Activated CD4-positive, alpha-beta T cell treated with anti-CD3 and anti-CD28 coated beads, Interleukin-2, amount 50 U/mL, for 48 hours (primary cell): ENCODE results near the gene EVI5.
"Not testable (repeated sequence)": the region's sequence is repeated elsewhere in the genome, so short reads cannot be mapped to it uniquely, and the experiment has no call there.

Source experiments
- DNase-seq, 2 experiments: peaks; one replicate each; pipeline ENCODE4 v3.0.0-alpha.2; 2020

EVI5 gene

DNA sequence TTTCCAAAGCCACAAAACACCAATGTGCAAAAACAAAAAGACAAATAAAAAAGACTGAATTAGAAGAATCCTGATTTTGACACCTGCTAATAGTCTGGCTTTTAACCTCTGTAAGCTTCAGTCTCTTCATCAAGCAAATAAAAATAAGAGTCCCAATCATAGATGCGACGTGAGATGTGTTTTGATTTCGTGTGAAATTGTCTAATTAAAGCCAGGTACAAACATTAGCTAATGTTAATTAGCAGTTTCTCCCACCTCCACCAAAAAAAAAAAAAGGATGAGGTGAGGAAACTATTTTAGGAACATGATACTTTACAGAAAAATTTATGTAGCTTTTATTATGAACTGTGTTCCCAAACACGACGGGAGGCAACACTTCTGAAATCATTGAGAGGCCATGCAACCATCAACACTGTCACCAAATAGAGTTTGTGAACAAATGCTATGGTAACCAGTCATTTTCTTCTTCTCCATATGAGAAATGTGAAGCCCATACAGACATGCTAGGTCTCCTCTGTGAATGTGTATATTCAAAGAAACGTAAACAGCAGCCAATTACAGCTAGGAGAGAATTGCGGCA, 6.7 kb upstream of the EVI5 start:
- DNase-seq: no peak

DNA sequence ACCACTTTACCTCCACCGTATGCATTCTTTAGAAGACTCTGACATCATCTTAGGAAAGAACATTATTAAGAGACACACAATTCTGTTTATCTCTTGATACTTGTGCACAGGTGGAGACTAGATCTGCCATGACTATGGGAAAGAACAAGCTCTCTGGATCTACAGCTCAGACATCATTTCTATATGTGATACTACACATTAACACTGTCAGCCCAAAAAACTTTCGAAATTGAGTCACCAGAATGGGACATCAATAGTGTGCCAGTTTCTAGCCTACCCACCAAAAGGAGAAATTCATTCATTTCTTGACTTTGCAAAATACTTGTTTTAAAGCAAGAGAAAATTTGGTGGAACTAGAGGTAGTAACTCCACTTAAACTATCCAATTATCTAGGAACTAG, 6.0 kb upstream of the EVI5 start:
- no peak for DNase-seq

DNA sequence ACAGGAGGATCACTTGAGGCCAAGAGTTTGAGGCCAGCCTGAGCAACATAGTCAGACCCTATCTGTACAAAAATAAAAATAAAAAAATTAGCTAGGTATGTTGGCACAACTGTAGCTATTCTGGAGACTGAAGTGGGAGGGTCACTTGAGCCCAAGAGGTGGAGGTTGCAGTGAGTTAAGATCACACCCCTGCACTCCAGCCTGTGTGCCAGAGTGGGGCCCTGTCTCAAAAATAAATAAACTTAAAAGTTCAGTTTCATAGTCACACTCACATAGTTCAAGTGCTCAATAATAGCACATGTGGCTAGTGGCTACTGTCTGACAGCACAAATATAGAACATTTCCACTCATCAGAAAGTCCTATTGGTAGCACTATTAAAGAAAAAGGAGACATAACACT, 5.2 kb upstream of the EVI5 start:
- DNase-seq: no peak

DNA sequence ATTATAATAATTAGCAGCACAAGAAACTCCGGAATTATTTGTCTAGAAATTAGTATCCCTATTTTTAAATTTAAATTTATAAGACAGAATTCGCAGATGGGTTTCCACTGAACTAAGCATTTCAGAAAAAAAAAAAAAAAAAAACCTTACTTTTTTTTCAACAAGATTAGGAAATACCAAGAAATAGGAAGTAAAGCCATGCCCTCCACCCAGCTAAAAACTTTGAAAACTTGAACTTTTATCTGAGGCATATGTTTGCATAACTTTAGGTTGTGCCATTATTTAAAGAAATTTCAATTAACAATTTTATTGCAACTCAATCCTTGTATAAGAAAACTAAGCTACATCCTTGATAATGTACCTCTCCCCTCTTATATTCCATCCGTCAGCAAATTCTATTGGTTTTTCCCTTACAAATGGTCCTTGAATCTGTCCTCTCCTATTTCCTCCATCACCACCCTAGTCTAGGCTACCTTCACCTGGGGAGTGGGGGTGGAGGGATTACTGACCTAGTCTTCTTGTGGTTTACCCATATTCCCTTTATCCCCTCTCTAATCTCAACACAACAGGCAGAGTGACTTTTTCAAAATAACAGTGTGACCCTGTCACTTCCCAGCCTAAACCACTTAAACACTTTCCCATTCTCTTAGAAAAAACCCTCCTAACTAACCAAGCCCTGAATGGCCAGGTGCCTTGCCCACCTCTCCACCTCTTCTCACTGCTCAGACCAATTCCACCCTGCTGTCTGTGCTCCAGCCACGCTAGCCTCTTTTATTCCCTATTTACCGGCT, 1.4 kb upstream of the EVI5 start:
- no peak for DNase-seq

DNA sequence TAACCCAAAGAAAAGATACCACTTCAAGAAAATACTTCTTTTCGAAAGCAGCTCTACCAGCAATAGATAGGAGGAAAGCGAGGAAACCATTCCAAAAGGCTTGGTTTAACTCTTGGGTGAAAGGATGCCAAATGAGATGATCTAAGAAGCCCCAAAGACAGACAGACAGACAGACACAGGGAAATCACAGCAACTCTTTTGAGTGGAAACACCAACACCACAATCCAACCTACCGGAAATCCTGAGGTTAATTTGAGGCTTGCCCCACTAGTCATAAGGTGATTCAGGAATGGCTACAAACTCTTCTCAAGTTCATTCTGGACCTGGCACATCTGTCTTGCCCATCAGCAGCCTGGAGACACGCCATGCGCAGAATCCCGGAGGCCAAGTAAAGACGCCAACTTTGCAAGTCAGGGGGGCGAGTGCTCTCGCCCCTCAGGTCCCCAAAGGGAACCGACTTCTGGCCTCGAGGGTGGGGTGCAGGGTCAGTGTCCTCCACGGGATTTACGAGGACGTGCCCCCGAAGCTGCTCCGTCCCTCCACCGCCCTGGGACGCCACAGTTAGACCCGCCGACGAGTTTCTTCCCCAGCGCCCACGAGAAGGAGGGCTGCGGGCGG, 778 bp downstream of the EVI5 start:
- peak; percentile 32 to 47 for DNase-seq

DNA sequence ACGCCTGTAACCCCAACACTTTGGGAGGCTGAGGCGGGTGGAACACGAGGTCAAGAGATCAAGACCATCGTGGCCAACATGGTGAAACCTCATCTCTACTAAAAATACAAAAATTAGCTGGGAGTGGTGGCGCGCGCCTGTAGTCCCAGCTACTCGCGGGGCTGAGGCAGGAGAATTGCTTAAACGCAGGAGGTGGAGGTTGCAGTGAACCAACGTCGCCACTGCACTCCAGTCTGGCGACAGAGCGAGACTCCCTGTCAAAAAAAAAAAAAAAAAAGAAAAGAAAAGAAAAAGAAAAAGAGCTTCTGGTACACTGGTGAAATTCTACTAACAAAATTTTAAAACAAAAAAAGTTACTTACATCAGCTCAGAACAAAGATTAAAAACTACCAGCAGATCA, 1.4 kb downstream of the EVI5 start:
- DNase-seq: not testable (repeated sequence)

DNA sequence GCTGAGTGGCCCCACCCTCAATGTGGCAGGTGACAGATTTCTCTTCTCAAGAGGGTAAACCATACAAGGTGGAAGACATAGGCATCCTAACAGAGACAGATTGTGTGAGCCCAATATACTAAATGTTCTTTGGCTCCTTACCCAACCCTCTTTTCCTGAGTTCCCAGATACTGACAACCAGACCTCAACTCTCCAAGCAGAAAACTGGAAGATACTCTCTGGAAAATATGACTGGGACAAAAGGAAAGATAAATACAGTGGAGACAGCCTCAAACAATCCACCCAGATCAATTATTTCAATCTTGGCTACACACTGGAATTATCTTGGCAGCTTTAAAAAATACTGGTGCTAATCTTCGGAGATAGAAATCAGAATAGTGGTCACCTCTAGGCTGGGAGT, 6.5 kb downstream of the EVI5 start:
- DNase-seq: no peak

DNA sequence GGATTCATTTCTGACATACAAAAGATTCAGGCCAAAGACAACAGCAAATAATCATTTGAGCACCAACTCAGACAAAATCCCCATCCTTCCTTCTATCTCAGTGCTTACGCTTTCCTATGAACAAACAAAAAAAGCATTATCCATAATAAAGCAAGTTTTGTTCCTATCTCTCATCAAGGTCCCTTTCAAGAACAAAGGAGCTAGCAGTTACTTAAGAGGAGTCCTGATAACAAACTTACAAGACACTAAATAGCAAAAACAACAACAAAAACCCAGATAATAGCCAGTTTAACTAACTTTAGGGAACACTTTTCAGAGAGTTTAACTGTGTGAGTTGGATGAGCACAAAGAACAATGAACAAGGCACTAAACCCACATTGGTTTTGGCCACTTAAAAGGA, 10.5 kb downstream of the EVI5 start:
- no peak for DNase-seq

DNA sequence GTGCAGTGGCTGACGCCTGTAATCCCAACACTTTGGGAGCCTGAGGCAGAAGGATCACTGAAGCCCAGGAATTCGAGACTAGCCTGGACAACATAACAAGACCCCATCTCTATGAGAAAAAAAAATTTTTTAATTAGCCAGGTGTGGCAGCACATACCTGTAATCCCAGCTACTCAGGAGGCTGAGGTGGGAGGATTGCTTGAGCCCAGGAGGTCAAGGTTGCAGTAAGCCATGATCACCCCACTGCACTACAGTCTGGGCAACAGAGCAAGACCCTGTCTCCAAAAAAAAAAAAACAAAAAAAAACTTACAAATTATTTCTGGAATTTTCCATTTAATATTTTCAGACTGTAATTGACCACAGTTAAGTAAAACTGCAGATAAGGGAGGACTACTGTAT, 11.2 kb downstream of the EVI5 start:
- not testable (repeated sequence) for DNase-seq

DNA sequence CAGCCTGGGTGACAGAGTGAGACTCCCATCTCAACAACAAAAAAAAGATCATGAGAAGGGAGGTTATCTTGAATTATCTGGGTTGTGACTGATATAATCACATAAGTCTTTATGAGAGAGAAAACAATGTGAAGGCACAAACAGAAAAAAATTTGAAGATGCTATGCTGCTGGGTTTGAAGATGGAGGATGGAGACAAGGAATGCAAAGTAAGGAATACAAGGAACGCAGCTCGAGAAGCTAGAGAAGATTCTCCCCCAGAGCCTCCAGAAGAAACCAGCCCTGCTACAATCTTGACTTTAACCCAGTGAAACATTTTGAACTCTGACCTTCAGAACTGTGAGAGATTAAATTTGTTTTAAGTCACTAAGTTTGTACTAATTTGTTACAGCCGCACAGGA, 15.1 kb downstream of the EVI5 start:
- DNase-seq: no peak

DNA sequence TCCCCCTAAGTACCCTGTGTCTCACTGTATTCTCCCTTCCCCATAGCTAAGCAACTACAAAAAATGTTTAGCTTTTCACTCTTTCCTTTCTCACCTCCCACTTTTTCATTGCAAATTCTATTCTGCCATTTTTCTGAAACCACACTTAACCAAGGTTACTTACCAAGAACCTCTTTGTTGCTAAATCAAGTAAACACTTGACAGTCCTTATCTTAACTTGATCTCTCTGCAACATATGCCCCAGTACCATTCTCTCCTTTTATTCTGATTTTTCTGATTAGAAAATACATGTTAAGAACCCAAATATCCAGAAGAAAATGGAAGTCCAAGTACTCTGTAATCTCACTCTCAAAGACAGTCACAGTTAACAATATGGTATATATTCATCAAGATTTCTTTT, 16.0 kb downstream of the EVI5 start:
- DNase-seq: no peak

DNA sequence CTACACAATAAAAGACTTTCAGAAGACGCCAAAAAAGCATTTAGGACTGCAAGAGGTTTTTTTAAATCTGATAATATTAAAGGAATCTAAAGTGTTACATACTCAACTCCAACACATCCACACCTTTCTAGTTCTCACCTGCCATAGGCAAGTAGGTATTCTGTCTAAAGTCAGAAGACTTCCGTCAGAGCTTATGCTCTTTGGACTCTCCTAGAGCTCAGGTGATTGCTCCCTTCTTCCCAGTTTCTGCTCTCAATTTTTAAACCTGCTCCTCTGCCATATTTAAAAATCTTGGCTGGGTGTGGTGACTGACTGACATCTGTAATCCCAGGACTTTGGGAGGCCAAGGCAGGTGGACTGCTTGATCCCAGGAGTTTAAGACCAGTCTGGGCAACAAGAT, 16.6 kb downstream of the EVI5 start:
- no peak for DNase-seq

DNA sequence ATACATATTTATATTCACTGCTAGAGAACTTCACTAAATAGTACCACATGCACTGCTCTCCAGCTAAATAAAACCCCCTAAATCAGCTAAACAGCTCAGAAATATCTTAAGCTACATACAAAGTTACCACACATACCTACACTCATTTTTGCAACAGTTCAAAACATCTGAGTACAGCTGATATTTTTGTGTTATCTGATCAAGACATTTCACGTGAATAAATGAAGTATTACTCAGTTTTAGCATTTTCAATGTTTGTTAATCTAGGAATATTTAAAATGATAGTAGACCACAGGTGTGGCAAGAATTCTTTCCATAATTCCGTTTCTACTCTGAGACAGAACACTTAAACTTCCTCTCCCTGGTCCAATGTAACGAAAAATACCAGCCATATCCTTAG, 20.8 kb downstream of the EVI5 start:
- no peak for DNase-seq

DNA sequence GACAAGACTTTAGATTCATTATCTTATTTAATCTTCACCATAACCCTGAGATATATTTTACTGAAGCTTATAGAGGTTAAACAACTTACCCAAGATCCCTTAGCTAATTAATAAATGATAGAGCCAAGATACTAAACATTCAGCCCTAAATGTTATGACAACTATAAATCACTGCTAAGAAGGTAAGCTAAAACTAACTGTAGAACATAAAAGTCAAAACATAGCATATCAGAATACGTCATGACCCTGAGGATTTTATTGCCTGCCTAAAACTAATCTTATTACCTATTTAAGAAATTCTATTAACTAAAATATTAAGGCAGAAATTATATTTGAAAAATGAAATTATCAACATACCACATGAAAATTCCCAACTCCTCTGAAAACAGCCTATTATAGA, 22.6 kb downstream of the EVI5 start:
- no peak for DNase-seq

DNA sequence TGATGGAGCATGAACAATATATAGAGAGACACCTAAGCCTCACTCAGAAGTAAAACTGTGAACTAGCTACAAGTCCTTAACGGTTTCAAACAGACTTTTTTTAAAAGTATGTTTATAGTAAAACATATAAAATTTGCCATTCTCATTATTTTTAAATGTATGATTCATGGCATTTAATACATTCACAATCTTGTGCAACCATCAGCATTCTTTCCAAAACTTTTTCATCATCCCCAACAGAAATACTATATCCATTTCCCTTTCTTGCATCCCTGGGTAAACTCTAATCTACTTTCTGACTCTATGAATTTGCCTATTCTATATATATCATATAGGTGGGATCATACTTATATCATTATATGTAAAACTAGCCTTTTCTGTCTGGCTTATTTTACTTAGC, 25.5 kb downstream of the EVI5 start:
- no peak for DNase-seq

DNA sequence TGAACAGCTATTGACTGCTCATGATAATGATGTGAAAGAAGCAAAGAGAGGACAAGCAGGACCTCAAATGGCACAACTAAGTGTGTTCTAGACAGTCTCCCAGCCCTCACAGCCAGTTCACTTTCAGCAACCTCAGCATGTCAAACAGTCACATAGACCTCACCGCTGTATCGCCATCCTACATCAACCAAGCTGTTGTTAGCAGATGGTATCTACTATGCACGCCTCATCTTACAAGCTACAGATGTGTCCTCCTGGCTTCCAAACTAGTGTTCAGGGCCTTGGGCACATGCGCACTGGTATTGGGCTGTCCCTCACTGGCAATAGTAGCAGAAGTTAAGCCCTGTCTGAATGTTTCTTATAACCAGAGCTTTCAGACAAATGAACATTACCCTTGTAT, 28.4 kb downstream of the EVI5 start:
- no peak for DNase-seq

DNA sequence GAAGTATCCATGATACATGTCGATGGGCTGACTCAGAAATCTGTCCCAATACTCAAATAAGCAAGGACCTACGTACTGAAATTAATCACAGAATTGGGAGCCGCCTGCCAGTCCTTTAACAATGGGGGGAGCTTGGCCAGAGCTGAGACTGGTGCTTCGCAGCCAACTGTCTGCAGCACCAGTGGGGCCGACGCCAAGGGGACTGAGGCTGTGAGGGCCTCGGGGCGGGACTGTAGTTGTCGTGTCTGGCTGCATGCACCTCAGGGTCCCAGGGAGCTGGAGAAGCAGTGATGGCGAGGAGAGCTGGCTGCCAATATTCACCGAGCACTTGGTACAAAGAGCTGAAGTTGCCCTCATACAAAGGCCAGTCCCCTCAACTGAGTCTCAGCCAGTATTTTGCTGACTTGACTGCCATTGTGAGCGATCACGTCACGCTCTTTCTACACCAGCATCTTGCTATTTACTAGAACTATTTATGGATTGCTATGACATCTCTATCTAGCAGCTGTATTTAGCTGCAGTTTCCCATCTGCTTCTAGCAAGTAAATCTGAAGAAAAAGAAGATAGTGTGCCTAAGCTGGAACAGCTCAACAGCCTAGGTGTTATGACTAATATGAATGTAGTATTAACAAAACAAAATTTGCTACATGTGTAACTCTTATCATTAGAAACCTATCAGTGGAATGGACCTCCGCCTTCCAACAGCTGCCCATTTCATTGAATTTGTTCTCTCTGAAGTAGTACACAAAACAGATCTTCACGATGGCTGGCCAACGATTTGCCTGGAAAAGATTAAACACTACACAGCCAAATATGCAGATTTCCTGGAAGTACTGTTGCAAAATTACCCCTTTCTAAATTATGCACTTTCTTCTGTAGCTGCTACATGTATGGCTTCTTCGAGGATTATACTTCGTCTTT, 29.1 kb downstream of the EVI5 start:
- DNase-seq: no peak

DNA sequence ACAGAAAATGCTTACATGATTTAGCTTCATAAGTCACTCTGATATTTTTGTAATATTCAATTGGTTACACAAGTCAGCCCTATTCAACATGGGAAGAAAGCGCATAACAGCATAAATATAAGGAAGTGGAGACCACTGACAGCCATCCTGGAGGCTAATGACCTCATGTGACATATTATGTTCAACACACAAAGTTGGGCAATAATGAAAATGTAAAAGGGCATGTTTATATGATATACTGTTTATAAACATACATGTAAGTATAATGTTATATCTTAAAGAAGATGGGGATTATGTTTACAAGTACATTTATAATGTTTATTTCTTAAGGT, 30.2 kb downstream of the EVI5 start:
- no peak for DNase-seq

DNA sequence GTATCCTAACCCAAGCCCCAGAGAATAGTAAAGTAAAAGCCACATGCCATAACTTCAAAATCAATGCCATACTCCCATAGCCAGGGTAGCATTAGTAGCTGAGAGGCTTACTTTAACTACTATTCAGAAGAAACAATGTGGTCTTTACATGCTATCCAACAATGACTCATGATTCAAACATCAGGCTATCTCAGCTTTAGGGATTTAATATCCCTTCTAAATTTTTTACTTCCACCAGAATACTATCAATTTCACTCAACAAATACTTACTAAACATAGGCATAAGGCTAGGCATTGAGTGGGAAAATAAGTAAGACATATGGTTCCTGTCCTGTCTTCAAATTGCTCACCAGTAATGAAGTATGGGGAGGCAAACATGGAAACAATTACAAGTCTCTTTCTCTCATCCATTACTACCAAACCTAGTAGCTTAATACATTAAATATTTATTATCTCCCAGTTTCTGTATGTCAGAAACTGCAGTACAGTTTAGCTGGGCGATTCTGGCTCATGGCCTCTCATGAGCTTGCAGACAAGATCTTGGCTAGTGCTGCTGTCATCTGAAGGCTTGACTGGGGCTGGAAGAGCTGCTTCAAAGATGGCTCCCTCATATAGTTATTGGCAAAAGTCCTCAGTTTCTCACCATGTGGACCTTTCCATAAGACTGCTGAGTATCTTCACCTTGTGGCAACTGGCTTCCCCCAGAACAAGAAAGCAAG, 30.7 kb downstream of the EVI5 start:
- no peak for DNase-seq

DNA sequence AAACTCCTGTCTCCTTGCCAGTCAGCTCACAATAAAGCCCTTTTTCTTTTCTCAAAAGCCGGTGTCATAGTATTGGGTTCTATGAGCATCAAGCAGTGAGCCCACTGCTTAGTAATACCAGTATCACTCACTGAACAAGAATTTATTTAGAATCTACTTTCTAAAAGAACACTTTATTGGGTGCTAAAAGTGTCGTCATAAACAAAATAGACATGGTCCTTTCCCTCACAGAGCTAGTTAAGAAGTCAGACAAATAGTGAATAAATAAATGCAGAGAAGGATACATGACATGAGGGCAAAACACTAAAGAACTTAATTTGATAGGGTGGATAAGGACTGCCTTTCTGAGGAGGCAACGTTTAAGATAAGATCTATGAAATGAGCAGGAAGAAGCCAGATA, 32.2 kb downstream of the EVI5 start:
- DNase-seq: no peak

DNA sequence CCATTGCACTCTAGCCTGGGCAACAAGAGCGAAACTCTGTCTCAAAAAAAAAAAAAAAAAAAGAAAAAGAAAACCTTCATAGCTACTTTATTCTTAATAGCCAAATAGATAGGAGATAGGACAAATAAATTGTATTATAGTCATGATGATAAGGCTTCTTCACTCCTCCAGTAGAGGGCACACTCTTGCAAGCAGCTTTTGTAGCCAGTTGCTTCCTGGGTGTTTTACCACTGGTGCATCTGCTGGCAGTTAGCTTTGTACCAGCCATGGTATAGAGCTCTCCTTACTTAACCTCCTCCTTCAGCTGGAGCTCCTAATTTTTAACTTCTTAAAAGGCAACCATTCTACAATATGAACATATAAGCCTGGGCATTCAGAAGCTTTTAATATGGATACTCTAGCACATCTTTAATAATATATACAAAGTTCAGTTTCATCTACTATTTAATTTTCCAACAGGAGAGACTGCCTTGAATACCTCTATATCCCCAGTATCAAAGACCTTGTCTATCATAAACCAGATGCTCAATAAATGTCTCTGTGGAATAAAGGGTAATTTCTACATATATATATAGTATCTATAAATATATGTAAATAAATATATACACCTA, 35.8 kb downstream of the EVI5 start:
- peak; percentile 12 to 24 for DNase-seq

DNA sequence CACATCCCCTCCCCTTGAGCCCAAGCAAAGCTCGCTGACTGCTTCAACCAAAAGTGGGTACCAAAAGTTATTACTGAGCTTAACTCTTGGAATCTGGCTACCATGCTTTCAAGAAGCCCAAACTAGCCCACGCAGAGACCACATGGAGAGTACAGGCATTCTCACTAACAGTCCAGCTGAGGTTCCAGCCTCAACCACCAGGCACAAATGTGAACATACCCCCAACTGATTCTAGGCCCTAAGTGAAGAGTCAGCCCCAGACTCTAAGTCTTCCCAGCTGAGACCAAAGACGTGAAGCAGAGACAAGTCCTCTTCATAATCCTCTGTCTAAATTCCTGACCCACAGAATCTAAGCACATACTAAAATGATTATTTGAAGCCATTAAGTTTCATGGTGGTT, 36.8 kb downstream of the EVI5 start:
- DNase-seq: no peak

DNA sequence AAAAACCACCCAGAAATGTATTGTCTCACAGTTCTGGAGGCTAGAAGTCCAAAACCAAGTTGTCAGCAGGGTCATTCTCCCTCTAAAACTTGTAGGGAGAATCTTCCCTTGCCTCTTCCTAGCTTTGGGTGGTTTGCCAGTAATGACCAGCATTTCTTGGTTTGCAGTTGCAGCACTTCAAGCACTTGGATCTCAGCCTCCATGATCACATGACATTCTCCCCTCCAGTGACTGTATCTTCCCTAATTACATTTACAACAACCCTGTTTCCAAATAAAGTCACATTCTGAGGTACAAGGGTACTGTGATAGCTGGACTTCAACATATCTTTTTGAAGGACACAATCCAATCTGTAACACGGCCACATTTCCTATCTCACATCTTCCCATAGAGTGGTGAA, 37.2 kb downstream of the EVI5 start:
- no peak for DNase-seq
